HG02623 (cell line): Measurements from ENCODE around the gene TYRO3.
"Not testable (repeated sequence)": the region's sequence is repeated elsewhere in the genome, so short reads cannot be mapped to it uniquely, and the experiment has no call there.

Experiments used
- ATAC-seq: cut with Tn5 transposase; IDR thresholded peaks from one replicate; pipeline ENCODE4 v1.9.1; 2021; ENCODE audit warnings: moderate library complexity; ENCODE audit not compliant: unreplicated experiment

Gene TYRO3

GRCh38 chr15:41553731-41554130 is 5.3 kb upstream of the TYRO3 start:
- no peak for ATAC-seq

GRCh38 chr15:41554343-41554742 is 4.7 kb upstream of the TYRO3 start:
- ATAC-seq = no peak

- ATAC-seq = no peak
Observed at GRCh38 chr15:41554915-41555314, 4.1 kb upstream of the TYRO3 start.

GRCh38 chr15:41556677-41557076 is 2.3 kb upstream of the TYRO3 start:
- no peak for ATAC-seq

GRCh38 chr15:41557673-41558399 is 1.2 kb upstream of the TYRO3 start:
- no peak for ATAC-seq

GRCh38 chr15:41559239-41559782 is 299 bp downstream of the TYRO3 start:
- no peak for ATAC-seq

GRCh38 chr15:41560572-41560874 is 1.5 kb downstream of the TYRO3 start:
- ATAC-seq = no peak

- no peak for ATAC-seq
Observed at GRCh38 chr15:41561104-41561776, 2.2 kb downstream of the TYRO3 start.

GRCh38 chr15:41561777-41562145 is 2.7 kb downstream of the TYRO3 start:
- ATAC-seq = no peak

- ATAC-seq = no peak
Observed at GRCh38 chr15:41562244-41562643, 3.2 kb downstream of the TYRO3 start.

GRCh38 chr15:41562784-41563198 is 3.8 kb downstream of the TYRO3 start:
- no peak for ATAC-seq

GRCh38 chr15:41564286-41564959 is 5.4 kb downstream of the TYRO3 start:
- ATAC-seq = no peak

GRCh38 chr15:41564960-41565502 is 6.0 kb downstream of the TYRO3 start:
- ATAC-seq = no peak

GRCh38 chr15:41565702-41566101 is 6.7 kb downstream of the TYRO3 start:
- ATAC-seq = no peak

GRCh38 chr15:41566121-41566885 is 7.3 kb downstream of the TYRO3 start:
- no peak for ATAC-seq

- ATAC-seq = no peak
Observed at GRCh38 chr15:41567261-41567660, 8.2 kb downstream of the TYRO3 start.

- no peak for ATAC-seq
Observed at GRCh38 chr15:41567862-41568261, 8.8 kb downstream of the TYRO3 start.

GRCh38 chr15:41568350-41569017 is 9.5 kb downstream of the TYRO3 start:
- ATAC-seq = no peak

- ATAC-seq = not testable (repeated sequence)
Observed at GRCh38 chr15:41569232-41569631, 10.2 kb downstream of the TYRO3 start.

GRCh38 chr15:41570764-41571163 is 11.8 kb downstream of the TYRO3 start:
- ATAC-seq = no peak
